Measurements from ENCODE around the gene ECE1. TPM values are rescaled to one million over a fixed set of nuclear protein-coding genes. Genes with fewer than 3 reads are reported as not detected.
A peak's percentile ranks its signal among the peaks of the same experiment; 100 is the strongest.
"Not testable (repeated sequence)": the region's sequence is repeated elsewhere in the genome, so short reads cannot be mapped to it uniquely, and the experiment has no call there.

The ECE1 gene
- total and polyA plus RNA-seq, 12 donors, result 86.1 to 588 (median 222) TPM

DNA sequence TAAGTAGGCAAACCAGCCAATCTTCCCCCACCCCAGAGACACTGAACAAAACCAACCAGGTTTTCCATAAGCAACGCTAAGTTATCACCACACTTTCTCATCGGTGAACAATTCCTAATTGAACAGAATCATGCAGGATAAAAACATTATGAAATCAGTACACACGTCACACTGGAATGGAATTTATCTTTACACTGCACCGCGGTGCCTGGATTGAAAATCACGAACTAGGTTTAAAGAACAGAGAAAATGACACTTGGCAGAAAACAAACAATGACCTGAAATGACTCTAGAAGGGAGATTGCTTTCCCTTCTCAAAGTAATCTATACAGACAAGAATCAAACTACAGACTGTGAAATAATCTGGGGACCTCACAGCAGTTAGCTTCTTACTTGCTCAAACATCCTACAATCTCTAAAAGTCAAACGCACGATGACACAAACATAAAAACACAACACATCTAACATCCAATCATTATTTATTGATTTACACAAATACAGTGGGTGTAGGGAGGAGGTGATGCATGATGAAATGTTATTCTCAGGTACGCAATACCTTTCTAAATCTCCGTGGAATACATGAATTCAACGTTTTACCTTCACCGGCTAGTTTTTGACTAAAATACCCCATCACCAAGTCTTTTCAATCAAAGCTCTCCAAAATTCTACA is 115.5 kb downstream of the ECE1 start:
- intact Hi-C loops (cut with DNase I), result no loop called here
- WGBS, 4 donors, result 8 to 11% (median 9%) methylated on average over 12 of the region's 12 CpGs
- peaks cover 6 to 44% of the 10 kb centered on the region in 2 donors for H3K4me1 ChIP-seq (replicated peaks in 1 of 2)

DNA sequence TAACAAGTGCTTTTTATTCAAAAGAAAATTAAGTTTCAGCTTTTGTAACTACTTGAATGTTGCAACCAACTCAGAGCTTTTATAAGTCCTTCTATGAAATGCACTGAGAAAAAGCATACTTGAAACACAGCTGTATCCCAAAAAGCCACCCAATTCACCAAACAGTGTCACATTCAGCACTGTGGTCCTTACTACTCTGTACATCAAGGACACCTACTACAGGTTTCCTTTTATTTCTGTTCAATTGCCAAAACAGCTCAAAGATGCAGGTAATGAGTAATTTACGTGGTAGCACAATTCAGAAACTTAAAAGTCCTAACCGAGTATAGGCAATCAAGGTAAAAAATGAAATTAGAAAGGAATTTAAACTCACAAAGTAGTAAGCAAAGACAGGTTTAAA is 116.0 kb downstream of the ECE1 start:
- H3K4me3 ChIP-seq, result peak overlapping the region in 1 of 4 donors; percentile 93
- H3K9me3 ChIP-seq (replicated peaks in 1 of 3), result no peaks in the 10 kb centered on the region
- WGBS, 4 donors, result 27 to 47% (median 41%) methylated on average over 2 of the region's 2 CpGs
- peaks cover 6 to 44% of the 10 kb centered on the region in 2 donors for H3K4me1 ChIP-seq (replicated peaks in 1 of 2)
- no peaks in the 10 kb centered on the region for H3K27me3 ChIP-seq
- TF ChIP-seq POLR2A (IDR thresholded peaks at IDR 0.05), result no peak
- TF ChIP-seq, protein P1, sequence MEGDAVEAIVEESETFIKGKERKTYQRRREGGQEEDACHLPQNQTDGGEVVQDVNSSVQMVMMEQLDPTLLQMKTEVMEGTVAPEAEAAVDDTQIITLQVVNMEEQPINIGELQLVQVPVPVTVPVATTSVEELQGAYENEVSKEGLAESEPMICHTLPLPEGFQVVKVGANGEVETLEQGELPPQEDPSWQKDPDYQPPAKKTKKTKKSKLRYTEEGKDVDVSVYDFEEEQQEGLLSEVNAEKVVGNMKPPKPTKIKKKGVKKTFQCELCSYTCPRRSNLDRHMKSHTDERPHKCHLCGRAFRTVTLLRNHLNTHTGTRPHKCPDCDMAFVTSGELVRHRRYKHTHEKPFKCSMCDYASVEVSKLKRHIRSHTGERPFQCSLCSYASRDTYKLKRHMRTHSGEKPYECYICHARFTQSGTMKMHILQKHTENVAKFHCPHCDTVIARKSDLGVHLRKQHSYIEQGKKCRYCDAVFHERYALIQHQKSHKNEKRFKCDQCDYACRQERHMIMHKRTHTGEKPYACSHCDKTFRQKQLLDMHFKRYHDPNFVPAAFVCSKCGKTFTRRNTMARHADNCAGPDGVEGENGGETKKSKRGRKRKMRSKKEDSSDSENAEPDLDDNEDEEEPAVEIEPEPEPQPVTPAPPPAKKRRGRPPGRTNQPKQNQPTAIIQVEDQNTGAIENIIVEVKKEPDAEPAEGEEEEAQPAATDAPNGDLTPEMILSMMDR (IDR thresholded peaks at IDR 0.05), result no peak
- intact Hi-C loops (cut with DNase I), result no loop called here
- DNase-seq, result no peak
- peak overlapping the region in 4 of 5 donors; percentile 5 to 96 (median 90) for H3K27ac ChIP-seq
- no peaks in the 10 kb centered on the region for H3K36me3 ChIP-seq (replicated peaks in 1 of 2)

More for the DNA sequence above, 115.5 kb downstream of the ECE1 start:
- peak overlapping the region in 4 of 5 donors; percentile 89 to 96 (median 93) for H3K27ac ChIP-seq
- H3K4me3 ChIP-seq, result peak overlapping the region in 2 of 4 donors; percentile 6 to 93
- H3K9me3 ChIP-seq (replicated peaks in 1 of 3), result no peaks in the 10 kb centered on the region
- no peaks in the 10 kb centered on the region for H3K36me3 ChIP-seq (replicated peaks in 1 of 2)
- DNase-seq, result peak in 3 of 7 donors; percentile 37 to 67 (median 64)
- H3K27me3 ChIP-seq, result no peaks in the 10 kb centered on the region
- TF ChIP-seq POLR2A (IDR thresholded peaks at IDR 0.05), result peak in 1 of 2 donors; percentile 30
- TF ChIP-seq, protein P1 (IDR thresholded peaks at IDR 0.05), result no peak

DNA sequence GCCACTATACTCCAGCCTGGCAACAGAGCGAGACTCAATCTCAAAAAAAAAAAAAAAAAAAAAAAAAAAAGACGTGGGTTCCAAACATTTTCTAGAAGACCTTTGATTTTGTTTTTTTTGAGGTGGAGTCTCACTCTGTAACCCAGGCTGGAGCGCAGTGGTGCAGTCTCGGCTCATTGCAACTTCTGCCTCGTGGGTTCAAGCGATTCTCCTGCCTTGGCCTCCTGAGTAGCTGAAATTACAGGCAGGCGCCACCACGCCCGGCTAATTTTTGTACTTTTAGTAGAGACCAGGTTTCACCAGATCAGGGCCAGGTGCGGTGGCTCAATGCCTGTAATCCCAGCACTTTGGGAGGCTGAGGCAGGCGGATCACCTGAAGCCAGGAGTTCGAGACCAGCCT is 117.2 kb downstream of the ECE1 start:
- 87 to 93% (median 91%) methylated on average over 11 to 12 of the region's 12 CpGs for WGBS, 4 donors
- intact Hi-C loops (cut with DNase I); H3K9me3 ChIP-seq (replicated peaks in 1 of 3); H3K36me3 ChIP-seq (replicated peaks in 1 of 2); H3K27me3 ChIP-seq; H3K4me3 ChIP-seq; H3K27ac ChIP-seq: not testable (repeated sequence)
- DNase-seq, result peak in 1 of 7 donors; percentile 50
- peaks cover 6 to 44% of the 10 kb centered on the region in 2 donors for H3K4me1 ChIP-seq (replicated peaks in 1 of 2)

DNA sequence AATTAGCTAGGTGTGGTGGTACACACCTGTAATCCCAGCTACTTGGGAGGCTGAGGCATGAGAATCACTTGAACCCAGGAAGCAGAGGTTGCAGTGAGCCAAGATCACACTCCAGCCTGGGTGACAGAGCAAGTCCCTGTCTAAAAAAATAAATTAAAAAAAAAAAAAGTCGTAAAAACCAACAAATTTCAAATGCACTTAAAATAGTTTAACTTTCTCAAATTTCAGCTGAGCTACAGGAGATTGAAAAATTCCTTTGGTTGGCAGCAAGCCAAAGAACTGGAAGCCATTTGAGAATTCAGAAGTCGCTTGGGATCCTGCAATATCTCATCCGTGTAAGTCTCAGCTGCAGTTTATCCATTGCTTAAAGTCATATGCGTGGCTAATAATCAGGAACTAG is 119.4 kb downstream of the ECE1 start:
- H3K4me3 ChIP-seq; H3K9me3 ChIP-seq (replicated peaks in 1 of 3); H3K36me3 ChIP-seq (replicated peaks in 1 of 2); intact Hi-C loops (cut with DNase I); H3K27me3 ChIP-seq: not testable (repeated sequence)
- 11 to 40% (median 32%) methylated on average over 3 to 4 of the region's 4 CpGs for WGBS, 4 donors
- peak overlapping the region in 3 of 5 donors; percentile 4 to 49 (median 34) for H3K27ac ChIP-seq
- peak in 4 of 7 donors; percentile 42 to 65 (median 57) for DNase-seq
- H3K4me1 ChIP-seq (replicated peaks in 1 of 2), result peaks cover 8 to 39% of the 10 kb centered on the region in 2 donors

DNA sequence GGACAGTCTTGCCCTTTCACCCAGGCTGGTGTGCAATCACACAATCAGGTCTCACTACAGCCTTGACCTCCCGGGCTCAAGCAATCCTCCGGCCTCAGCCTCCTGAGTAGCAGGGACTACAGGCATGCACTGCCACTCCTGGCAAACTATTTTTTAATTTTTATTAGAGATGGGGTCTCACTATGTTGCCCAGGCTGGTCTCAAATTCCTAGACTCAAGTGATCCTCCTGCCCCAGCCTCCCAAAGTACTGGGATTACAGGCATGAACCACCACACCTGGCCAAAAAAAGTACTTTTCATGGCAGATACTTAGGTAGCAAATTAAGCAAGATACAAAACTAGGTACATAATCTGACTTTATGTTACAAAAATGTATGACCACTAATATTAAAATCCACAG is 121.8 kb downstream of the ECE1 start:
- TF ChIP-seq POLR2A (IDR thresholded peaks at IDR 0.05), result no peak
- TF ChIP-seq, protein P1 (IDR thresholded peaks at IDR 0.05), result no peak
- no peak overlapping the region for H3K4me3 ChIP-seq
- H3K36me3 ChIP-seq (replicated peaks in 1 of 2), result no peaks in the 10 kb centered on the region
- intact Hi-C loops (cut with DNase I), result no loop called here
- no peaks in the 10 kb centered on the region for H3K9me3 ChIP-seq (replicated peaks in 1 of 3)
- peaks cover 11 to 25% of the 10 kb centered on the region in 2 donors for H3K4me1 ChIP-seq (replicated peaks in 1 of 2)
- H3K27ac ChIP-seq, result no peak overlapping the region
- DNase-seq, result peak in 1 of 7 donors; percentile 7
- WGBS, 4 donors, result 88 to 100% (median 95%) methylated on average over 2 of the region's 2 CpGs
- no peaks in the 10 kb centered on the region for H3K27me3 ChIP-seq

Other genes with a start within 250 kb of the ECE1 start
- gene EIF4G3, start 113.6 kb downstream of the ECE1 start, total RNA-seq, result 10 to 100 TPM; 38.9 to 57.4 (median 51.9) TPM
- 10 to 100 TPM; 30.7 to 58.7 (median 43.6) TPM for gene EIF4G3, start 113.6 kb downstream of the ECE1 start, polyA plus RNA-seq
- 10 to 100 TPM in 8 of 9 donors, 1 to 10 TPM in 1; 8.8 to 18.0 (median 12.5) TPM for gene NBPF3, start 149.7 kb upstream of the ECE1 start, total RNA-seq
- 10 to 100 TPM in 1 of 3 donors, 1 to 10 TPM in 2; 1.3 to 15.3 (median 2.7) TPM for gene NBPF3, start 149.7 kb upstream of the ECE1 start, polyA plus RNA-seq
- 100 to 1,000 TPM in 2 of 9 donors, 10 to 100 TPM in 7; 21.9 to 752 (median 59.3) TPM for gene ALPL, start 219.0 kb upstream of the ECE1 start, total RNA-seq
- 100 to 1,000 TPM in 2 of 3 donors, 10 to 100 TPM in 1; 74.7 to 338 (median 147) TPM for gene ALPL, start 219.0 kb upstream of the ECE1 start, polyA plus RNA-seq